ENCODE measurements around the gene FCN1.

FCN1 gene

DNA sequence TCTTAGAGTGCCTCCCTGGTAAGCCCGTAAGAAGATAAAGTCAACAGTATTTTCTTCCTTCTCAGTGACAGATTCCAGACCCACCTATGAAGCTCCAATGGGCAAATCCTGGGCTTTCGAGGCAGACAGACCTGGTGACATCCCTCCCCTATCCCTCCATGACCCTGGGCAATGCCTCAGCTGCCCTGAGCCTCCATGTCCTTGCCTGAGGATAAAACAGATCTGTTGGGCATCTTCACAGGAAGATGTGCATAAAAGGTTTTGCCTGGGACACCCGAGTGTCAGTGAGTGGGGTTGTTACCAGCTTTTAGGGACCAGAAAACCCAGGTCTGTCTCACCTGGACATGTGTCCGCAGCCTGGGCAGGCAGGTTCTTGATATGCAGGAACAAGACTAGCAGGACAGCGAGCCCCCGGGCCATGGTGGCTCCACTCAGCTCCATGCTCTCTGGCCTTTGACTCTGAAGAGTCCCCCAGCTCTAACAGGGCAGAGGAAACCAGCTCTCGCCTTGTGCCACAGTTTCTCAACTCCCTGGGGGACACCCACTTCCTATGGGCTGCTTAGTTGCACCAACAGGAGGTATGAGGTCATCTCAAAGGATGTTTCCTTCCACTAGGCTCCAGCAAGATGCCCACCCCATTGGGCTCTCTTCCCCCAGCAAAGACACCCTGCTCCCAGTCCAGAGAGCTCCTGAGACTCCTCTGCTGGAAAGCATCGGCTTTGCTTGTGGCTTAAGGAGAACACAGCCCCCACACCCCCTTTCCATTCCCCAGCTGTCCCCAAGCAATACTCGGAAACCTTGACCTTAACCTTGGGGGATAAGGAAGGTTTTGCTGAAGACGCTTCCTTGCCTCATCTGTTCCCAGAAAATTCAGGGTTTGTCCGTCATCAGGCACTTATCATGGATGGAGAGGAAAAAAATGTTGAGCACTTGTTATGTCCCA lies at the start of gene FCN1:
Gene FCN1, minus strand, starts transcription at position 482 of the 943 bp plus-strand sequence. Its CDS starts 41 bp downstream, at position 441.
- Histone ChIP-seq H3K27me3 (ENCODE audit: insufficient read depth, low read depth, severe bottlenecking) (no peaks in the 10 kb centered on the region), H3K4me3 (ENCODE audit: low read depth, low read length) (peak within 1 kb of the TSS; percentile 0; the same call in 1 of the 2 replicates), H3K9me3 (ENCODE audit: severe bottlenecking) (peaks cover 11% of the 10 kb centered on the region), H3K36me3 (no peaks in the 10 kb centered on the region), H3K27ac (peak within 1 kb of the TSS; percentile 85)
- DNase-seq, result peak; percentile 89
- TF ChIP-seq, protein P1, sequence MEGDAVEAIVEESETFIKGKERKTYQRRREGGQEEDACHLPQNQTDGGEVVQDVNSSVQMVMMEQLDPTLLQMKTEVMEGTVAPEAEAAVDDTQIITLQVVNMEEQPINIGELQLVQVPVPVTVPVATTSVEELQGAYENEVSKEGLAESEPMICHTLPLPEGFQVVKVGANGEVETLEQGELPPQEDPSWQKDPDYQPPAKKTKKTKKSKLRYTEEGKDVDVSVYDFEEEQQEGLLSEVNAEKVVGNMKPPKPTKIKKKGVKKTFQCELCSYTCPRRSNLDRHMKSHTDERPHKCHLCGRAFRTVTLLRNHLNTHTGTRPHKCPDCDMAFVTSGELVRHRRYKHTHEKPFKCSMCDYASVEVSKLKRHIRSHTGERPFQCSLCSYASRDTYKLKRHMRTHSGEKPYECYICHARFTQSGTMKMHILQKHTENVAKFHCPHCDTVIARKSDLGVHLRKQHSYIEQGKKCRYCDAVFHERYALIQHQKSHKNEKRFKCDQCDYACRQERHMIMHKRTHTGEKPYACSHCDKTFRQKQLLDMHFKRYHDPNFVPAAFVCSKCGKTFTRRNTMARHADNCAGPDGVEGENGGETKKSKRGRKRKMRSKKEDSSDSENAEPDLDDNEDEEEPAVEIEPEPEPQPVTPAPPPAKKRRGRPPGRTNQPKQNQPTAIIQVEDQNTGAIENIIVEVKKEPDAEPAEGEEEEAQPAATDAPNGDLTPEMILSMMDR (IDR thresholded peaks at IDR 0.05; ENCODE audit: low read depth, low read length), result no peak

DNA sequence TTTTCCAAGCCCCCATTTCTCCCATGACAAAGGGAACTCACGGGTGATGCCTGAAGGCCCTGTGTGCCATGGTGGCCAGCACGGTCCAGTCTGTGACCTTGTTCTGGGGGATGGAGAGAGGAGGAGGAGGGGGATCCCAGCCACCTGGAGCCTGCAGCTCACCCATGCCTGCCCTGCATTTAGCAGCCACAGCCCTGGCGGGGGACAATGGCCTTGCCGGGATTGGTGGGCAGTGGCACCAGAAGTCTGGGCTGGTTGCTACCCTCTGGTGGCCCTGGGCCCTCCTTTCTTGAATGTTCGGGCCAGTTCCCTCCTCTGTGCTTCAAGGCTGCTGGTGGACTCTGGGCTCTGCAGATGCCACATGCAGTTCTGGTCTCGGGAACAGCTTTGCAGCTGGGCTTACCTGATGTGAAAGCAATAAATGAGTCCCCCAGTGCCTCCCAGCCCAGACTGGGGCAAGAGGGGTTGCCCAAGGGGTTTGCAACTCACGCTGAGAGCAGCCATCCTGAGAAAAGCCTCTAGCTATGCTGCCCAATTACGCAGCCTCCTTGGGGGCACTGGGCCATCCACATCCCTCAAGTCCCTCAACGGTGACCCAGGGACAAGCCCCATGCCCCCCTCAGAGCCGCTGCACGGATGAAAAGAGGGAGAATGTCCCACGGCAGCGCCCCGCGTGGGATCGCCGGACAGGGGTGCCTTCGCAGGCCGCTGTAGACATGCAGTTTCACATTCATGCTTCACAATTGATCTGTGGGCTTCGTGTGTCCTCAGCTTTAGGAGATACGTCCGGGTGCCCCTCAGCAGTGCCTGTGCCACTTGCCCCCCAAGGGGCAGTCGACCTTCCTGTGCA lies 49.2 kb upstream of the FCN1 start:
- TF ChIP-seq, protein P1 (IDR thresholded peaks at IDR 0.05; ENCODE audit: low read depth, low read length), result no peak
- DNase-seq, result peak; percentile 5
- H3K36me3 ChIP-seq, result no peaks in the 10 kb centered on the region
- no peak overlapping the region for H3K4me3 ChIP-seq (ENCODE audit: low read depth, low read length)
- H3K27me3 ChIP-seq (ENCODE audit: insufficient read depth, low read depth, severe bottlenecking), result no peaks in the 10 kb centered on the region
- no peaks in the 10 kb centered on the region for H3K9me3 ChIP-seq (ENCODE audit: severe bottlenecking)
- peak overlapping the region; percentile 34; the same call in 1 of the 2 replicates for H3K27ac ChIP-seq

DNA sequence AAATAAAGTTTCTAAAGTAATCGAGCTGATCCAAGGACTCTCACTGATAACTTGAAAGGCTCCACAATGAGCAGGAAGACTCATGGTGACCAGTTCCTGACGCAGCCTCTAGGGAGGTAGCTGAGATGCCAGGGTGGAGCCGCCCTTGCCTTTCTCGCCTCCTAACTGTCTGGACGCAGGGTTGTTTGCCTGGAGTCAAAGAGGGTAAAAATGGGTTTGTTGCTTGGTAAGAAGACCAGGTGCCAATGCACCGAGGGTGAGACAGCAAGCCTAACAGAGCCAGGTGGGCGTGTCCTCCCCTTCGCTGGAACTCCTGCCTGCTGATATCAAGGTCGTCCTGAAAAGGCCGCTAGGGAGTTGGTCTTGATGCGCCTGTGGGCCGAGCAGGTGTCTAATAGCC lies 48.6 kb upstream of the FCN1 start:
- DNase-seq, result no peak
- TF ChIP-seq, protein P1 (IDR thresholded peaks at IDR 0.05; ENCODE audit: low read depth, low read length), result no peak
- H3K9me3 ChIP-seq (ENCODE audit: severe bottlenecking), result no peaks in the 10 kb centered on the region

DNA sequence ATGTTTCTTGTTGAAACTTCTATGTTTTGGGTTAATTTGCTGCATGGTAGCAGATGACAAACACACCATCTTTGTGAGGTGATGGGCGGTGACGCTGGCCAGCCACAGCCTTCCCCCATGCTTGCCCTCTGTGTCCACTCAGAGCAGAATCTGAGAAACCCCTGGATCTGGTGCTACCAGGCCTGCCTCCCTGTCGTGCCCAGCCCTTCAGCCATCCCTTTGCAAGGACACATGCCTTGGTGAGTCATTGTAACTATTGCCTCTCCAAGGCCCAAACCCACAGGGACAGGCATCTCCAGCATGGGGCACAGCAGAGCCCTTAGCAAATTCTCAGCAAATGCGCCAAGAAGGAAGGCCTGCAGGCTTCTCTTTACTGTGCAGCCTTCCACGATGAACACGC lies 48.1 kb upstream of the FCN1 start:
- no peaks in the 10 kb centered on the region for H3K9me3 ChIP-seq (ENCODE audit: severe bottlenecking)
- no peak overlapping the region for H3K27ac ChIP-seq
- TF ChIP-seq, protein P1 (IDR thresholded peaks at IDR 0.05; ENCODE audit: low read depth, low read length), result no peak
- H3K27me3 ChIP-seq (ENCODE audit: insufficient read depth, low read depth, severe bottlenecking), result no peaks in the 10 kb centered on the region
- DNase-seq, result peak; percentile 1
- no peaks in the 10 kb centered on the region for H3K36me3 ChIP-seq
- no peak overlapping the region for H3K4me3 ChIP-seq (ENCODE audit: low read depth, low read length)

More for the DNA sequence above, 48.6 kb upstream of the FCN1 start:
- Histone ChIP-seq H3K36me3 (no peaks in the 10 kb centered on the region), H3K27ac (no peak overlapping the region), H3K4me3 (ENCODE audit: low read depth, low read length) (no peak overlapping the region), H3K27me3 (ENCODE audit: insufficient read depth, low read depth, severe bottlenecking) (no peaks in the 10 kb centered on the region)

DNA sequence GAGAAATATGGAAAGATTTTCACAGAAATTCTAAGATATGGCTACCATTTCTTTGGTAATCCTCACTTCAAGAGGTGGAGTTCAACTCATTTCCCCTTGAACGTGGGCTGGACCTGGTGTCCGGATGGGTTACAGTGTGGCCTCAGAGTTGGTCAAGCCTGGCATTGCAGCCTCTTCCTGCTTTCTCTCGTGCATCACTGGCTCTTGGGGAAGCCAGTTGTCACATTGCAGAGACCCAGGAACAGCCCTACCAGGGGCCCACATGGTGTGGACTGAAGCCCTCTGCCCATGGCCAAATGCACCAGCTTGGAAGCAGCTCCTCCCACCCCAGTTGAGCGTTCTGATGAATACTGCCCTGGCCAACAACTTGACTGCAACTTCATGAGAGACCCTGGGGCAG lies 47.7 kb upstream of the FCN1 start:
- Histone ChIP-seq H3K27me3 (ENCODE audit: insufficient read depth, low read depth, severe bottlenecking) (no peaks in the 10 kb centered on the region), H3K36me3 (no peaks in the 10 kb centered on the region), H3K4me3 (ENCODE audit: low read depth, low read length) (no peak overlapping the region), H3K27ac (no peak overlapping the region), H3K9me3 (ENCODE audit: severe bottlenecking) (no peaks in the 10 kb centered on the region)
- peak; percentile 2 for DNase-seq
- TF ChIP-seq, protein P1 (IDR thresholded peaks at IDR 0.05; ENCODE audit: low read depth, low read length), result no peak

All from WERI-Rb-1 (cell line).